Hepatocyte (in vitro differentiated cells): ENCODE data around the gene INSL3.

Experiments
- CTCF ChIP-seq: fragments of 200-600 bp; sonication (generic); IDR thresholded peaks from 2 replicates; pipeline ENCODE4 v1.5.1; 2016; ENCODE audit warnings: antibody characterized with exemption, mild to moderate bottlenecking; ENCODE audit not compliant: poor library complexity
- EZH2 ChIP-seq: fragments of 200-600 bp; sonication (generic); IDR thresholded peaks from 2 replicates; pipeline ENCODE4 v1.6.1; 2016; ENCODE audit warnings: antibody characterized with exemption, mild to moderate bottlenecking, borderline replicate concordance
- EZH2phosphoT487 ChIP-seq: fragments of 200-600 bp; sonication (generic); IDR thresholded peaks from one replicate; pipeline ENCODE4 v1.6.1; 2018; ENCODE audit warnings: antibody characterized with exemption, mild to moderate bottlenecking, low read depth, moderate library complexity; ENCODE audit not compliant: unreplicated experiment, severe bottlenecking

- TF ChIP-seq EZH2phosphoT487 (no peak), CTCF (no peak), EZH2 (no peak)
Measured at GRCh38 chr19:17778968-17779929, 42.1 kb downstream of the INSL3 start.
